GM18526 (cell line): Measurements from ENCODE around the gene HAPLN2.

Source experiments
- POLR2A ChIP-seq: IDR thresholded peaks from 3 replicates; pipeline ENCODE4 v1.6.1; 2011; ENCODE audit not compliant: insufficient read length; ENCODE audit errors: extremely low read depth

The HAPLN2 gene

DNA sequence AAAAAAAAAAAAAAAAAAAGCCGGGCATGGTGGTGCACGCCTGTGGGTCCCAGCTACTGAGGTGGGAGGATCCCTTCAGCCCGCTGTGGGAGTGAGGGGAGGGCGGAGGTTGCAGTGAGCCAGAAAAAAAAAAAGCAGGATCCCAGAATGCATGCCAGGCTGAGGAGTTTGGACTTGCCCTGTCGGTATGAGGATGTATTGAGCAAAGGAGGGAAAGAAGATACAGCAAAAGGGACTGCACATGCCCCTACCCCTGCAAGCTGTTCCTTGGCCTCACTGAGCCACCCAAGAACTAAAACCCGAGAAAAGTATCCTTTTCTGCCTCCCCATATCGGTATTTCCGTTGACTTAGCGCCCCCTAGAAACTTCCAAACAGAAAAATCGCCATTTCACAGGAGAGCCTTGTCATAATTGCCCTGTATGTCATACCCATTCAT, 16.6 kb upstream of the HAPLN2 start:
- no peak for TF ChIP-seq POLR2A

GRCh38 chr1:156608036-156608674, 11.1 kb upstream of the HAPLN2 start:
- TF ChIP-seq POLR2A = no peak

- TF ChIP-seq POLR2A = no peak
Measured at GRCh38 chr1:156608981-156609380, 10.2 kb upstream of the HAPLN2 start.

GRCh38 chr1:156612666-156613065, 6.5 kb upstream of the HAPLN2 start:
- no peak for TF ChIP-seq POLR2A

DNA sequence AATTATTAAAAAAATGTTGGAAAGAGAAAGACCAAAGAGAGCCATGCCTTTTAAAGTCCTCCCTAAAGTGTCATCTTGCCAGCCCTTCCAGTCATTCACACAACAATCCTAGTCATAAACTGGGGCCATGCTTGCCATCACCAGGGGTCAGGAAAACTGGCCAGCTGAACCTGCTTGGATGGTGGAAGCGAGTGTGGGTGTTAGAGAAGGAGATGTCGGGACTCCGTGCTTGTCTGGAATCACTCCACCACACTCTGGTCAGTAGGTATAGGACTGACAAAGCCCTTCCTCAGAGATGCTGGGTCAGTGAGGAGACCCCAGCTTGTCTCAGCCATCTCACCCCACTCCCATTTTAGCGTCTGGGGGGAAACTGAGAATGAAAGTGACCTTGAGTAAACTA, 3.3 kb upstream of the HAPLN2 start:
- TF ChIP-seq POLR2A = no peak

GRCh38 chr1:156616463-156616862, 2.8 kb upstream of the HAPLN2 start:
- no peak for TF ChIP-seq POLR2A

DNA sequence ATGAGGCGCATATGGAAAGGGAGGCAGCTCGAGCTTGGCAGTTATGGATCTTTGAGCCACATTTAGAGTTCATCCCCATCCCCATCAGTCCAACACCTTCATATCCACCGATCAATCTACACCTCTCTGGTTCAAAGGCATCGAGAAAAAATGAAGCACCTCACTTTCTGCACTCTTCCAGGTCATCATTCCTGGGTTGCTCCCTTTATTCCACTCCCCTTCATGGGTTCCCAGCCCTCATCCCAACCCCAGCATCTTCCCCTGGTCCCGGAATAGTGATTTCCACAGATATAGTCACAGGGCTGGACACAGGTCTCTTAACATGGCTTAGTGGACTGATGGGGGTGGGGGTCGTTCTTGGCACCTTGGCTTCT, 354 bp downstream of the HAPLN2 start:
- TF ChIP-seq POLR2A = no peak

GRCh38 chr1:156622581-156623297, 3.5 kb downstream of the HAPLN2 start:
- TF ChIP-seq POLR2A = no peak

DNA sequence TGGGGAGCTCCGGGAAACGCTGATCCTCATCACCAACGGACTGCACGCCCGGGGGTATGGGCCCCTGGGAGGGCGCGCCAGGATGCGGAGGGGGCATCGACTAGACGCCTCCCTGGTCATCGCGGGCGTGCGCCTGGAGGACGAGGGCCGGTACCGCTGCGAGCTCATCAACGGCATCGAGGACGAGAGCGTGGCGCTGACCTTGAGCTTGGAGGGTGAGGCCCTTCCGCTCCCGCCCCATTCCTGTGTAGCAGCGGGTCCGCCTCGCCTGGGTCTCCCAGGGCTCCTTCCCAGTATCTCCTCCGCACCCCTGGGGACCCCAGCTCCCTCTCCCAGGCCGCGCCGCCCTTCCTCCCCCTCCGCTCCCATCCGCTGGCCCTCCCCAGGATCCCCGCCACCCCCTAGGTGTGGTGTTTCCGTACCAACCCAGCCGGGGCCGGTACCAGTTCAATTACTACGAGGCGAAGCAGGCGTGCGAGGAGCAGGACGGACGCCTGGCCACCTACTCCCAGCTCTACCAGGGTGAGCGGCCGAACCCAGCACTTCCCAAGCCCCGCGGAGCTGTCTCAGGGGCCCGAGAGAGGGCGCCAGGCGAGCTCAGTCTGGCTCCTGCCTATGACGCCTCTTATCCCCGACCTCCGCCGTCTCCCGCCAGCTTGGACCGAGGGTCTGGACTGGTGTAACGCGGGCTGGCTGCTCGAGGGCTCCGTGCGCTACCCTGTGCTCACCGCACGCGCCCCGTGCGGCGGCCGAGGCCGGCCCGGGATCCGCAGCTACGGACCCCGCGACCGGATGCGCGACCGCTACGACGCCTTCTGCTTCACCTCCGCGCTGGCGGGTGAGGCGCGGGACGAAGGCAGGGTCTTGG, 5.0 kb downstream of the HAPLN2 start:
- TF ChIP-seq POLR2A = no peak

DNA sequence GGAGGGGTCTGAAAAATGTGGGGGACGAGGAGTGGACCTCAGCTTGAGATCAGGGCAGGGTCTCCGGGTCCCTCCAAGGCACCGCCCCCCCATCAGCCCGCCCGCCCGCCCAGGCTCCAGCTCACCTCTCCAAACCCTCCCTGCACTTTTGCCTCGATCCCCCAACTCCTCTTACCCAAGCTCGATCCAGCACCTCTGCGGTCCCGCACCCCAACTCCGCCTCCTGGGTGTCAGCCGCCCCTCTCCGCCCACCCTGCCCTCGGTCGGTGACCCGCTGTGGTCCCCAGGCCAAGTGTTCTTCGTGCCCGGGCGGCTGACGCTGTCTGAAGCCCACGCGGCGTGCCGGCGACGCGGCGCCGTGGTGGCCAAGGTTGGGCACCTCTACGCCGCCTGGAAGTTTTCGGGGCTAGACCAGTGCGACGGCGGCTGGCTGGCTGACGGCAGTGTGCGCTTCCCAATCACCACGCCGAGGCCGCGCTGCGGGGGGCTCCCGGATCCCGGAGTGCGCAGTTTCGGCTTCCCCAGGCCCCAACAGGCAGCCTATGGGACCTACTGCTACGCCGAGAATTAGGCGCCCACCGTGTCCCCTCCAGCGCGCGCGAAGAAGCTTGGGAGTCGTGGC, 5.7 kb downstream of the HAPLN2 start:
- no peak for TF ChIP-seq POLR2A

GRCh38 chr1:156625436-156626078, 6.3 kb downstream of the HAPLN2 start:
- TF ChIP-seq POLR2A = no peak

GRCh38 chr1:156626079-156626438, 6.8 kb downstream of the HAPLN2 start:
- no peak for TF ChIP-seq POLR2A

- no peak for TF ChIP-seq POLR2A
Measured at GRCh38 chr1:156627313-156627880, 8.2 kb downstream of the HAPLN2 start.

GRCh38 chr1:156629823-156630449, 10.7 kb downstream of the HAPLN2 start:
- TF ChIP-seq POLR2A = no peak
